HG02973 (cell line): Measurements from ENCODE around the gene KCNQ1OT1.

Experiments used
- ATAC-seq: cut with Tn5 transposase; IDR thresholded peaks from one replicate; pipeline ENCODE4 v1.9.1; 2021; ENCODE audit warnings: moderate library complexity; ENCODE audit not compliant: unreplicated experiment

The KCNQ1OT1 gene

GRCh38 chr11:2669634-2670469, 29.9 kb downstream of the KCNQ1OT1 start:
- ATAC-seq = no peak

DNA sequence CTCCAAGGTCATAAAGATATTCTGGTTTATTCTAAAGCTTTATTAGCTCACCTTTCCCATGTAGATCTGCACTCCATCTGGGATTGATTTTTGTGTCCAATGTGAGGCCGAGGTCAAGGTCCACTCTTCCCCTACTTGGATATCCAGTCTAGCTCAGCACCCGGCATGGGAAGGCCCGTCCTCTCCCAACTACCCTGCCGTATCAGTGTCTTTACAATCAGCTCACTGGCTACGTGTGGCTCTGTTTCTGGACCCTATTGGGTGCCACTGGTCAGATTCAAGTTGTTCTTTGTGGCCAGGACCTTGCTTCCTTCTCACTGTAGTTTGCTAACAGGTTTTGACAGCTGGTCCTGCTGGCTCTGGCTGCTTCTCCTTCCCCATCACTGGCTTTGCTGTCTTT, 30.9 kb downstream of the KCNQ1OT1 start:
- no peak for ATAC-seq

- no peak for ATAC-seq
Measured at GRCh38 chr11:2667940-2668339, 31.9 kb downstream of the KCNQ1OT1 start.

DNA sequence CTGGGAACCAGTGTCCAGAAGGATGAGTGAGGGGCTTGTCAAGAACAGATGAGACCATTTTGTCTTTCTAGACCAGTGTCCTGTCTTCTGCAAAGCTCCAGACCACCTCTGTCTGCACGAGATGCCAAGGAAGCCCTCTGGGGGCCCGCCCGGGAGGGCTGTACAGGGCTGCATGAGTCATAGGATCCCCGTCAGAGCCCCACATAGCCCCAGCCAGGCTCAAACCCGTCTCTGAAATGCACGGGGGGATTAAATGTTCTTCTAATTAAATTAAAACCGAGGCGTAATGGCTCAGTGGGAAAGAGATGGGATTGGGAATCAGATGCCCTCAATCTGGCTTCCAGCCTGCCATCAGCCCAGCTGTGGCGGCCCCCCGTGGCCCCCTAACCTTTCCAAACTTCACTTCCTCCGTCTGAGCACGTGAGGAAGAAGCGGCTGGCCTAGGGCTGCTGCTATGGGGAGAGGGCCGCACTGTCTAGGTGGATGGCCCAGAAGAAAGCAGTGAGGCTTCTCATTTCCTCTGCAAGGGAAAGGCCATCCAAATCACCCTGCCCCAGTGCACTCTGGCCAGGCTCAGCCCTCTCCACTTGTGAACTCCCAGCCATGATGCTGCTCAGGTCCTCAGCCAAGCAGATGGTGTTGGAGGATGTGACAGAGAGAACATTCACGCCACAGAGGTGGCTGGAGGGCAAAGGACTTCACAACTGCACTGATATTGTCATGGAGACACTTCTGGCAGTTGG, 32.8 kb downstream of the KCNQ1OT1 start:
- ATAC-seq = no peak

- ATAC-seq = no peak
Measured at GRCh38 chr11:2666401-2666741, 33.4 kb downstream of the KCNQ1OT1 start.

- ATAC-seq = no peak
Measured at GRCh38 chr11:2665526-2666400, 34.0 kb downstream of the KCNQ1OT1 start.

DNA sequence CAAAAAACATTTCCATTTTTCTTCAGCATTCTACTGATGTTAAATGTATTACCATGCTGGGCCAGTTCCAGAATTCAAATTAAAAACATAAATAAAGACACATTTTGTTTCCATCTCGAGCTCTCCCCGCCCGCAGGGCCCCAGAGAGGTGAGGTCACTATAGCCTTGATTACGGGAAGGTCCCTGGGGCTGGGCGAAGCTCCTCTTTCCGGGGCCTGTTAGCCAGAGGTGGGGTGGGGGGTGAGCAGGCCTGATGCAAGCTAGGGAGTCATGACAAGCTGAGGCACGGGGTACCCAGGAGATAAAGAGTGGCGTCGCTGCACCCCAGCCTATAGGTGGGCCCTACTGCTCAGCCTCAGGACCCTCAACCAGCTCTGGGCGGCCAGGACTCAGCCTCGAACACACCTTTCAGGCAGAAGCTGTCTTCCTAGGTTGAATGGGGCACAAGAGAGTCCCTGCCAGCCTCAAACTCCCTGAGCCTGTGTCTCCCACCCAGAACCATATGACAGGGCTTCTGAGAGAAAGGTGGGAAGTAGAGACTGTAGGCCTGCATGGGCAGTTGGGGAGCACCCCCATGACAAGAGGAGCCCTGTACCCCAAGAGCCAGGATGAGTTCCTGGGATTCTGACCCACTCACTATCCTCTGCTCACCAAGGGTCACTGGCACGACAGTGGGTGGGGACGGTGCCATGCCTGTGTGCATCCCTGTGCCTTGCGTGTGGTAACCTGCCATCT, 34.8 kb downstream of the KCNQ1OT1 start:
- no peak for ATAC-seq

DNA sequence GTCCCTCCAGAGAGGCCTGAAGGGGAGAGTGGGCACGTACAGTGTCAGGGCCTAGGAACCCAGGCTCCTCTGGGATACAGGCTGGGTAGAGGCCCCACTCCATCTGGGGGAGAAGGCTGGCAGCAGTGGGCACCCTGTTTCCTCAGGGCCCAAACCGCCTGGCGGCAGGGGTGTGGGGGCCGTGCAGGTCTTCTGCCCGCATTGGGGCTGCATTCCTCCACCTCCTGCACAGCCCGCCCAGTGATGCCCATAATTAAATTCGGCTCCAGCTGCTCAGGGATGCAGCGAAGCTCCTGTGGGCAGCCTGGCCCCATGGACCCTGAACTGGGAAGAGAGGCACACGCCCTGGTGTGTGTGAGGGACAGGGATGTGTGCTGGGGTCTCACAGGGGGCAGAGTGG, 35.4 kb downstream of the KCNQ1OT1 start:
- ATAC-seq = no peak

GRCh38 chr11:2663915-2664314, 35.9 kb downstream of the KCNQ1OT1 start:
- ATAC-seq = no peak

GRCh38 chr11:2663506-2663905, 36.3 kb downstream of the KCNQ1OT1 start:
- ATAC-seq = no peak

DNA sequence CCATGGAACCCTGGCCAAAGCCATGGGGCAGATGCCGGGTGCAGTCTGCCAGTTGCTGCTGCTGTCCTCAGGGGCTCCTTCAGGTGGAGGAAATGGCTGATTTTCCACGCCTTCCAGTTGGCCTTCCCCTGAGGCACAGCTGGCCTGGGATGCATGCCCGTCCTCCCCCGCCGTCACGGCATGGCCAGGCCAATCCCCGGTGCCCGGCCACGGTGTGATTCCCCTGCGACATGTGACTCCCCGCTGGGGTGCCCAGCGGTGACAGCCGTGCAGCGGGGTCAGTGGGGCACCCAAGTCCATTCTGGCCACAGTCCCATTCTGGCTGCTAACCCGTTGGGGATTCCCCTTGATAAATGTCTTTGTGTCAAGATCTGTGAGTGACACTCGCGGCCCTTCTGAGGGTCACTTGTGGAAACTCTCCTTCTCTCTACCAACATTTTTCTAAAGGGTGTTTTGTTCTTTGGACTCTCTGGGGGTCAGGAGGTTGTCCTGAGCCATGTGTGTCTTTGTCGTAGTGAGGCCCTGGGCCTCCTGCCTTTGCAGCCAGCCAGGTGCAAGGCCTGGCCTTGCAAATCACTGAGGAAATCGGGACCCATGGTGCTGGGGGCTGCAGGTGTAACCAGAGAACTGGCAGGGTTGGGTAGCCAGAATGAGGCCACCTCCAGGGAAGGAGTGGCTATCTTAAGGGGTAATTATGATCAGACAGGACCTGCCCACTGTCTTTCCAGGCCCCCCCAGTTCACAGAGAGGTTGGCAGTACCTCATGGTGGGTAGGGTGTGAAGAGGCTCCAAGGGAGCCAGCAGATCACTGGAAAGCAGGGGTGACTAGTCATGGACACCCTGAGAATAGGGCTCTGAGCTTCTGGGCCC, 37.1 kb downstream of the KCNQ1OT1 start:
- no peak for ATAC-seq

GRCh38 chr11:2662024-2662312, 37.8 kb downstream of the KCNQ1OT1 start:
- no peak for ATAC-seq

GRCh38 chr11:2661173-2662023, 38.4 kb downstream of the KCNQ1OT1 start:
- ATAC-seq = no peak

DNA sequence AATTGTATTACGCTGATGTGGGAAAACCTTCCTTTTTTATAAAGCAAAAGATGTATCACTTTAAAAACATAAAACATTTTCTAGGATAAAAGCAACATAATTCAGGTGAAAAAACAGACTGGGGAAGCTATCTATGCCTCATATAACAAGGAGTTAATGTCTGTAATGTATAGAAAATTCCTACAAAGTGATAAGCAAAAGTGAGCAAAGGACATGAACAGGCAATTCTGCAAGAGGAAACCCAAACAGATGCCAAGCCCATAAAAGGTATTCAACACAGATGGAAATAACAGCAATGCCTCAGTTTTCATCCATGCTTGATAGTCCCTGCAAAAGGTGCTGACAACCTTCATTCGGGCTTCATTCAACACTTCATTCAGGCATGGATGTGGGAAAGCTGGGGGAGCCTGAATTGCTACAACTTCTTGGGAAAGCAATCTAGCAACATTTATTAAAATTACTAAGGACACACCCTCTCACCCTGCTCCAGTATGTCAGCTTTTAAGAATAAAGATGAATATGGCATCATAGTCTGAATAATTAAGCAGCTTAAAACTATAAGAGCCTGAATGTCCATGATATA, 39.3 kb downstream of the KCNQ1OT1 start:
- ATAC-seq = no peak

- no peak for ATAC-seq
Measured at GRCh38 chr11:2657697-2658284, 42.0 kb downstream of the KCNQ1OT1 start.

- no peak for ATAC-seq
Measured at GRCh38 chr11:2656859-2657258, 42.9 kb downstream of the KCNQ1OT1 start.

DNA sequence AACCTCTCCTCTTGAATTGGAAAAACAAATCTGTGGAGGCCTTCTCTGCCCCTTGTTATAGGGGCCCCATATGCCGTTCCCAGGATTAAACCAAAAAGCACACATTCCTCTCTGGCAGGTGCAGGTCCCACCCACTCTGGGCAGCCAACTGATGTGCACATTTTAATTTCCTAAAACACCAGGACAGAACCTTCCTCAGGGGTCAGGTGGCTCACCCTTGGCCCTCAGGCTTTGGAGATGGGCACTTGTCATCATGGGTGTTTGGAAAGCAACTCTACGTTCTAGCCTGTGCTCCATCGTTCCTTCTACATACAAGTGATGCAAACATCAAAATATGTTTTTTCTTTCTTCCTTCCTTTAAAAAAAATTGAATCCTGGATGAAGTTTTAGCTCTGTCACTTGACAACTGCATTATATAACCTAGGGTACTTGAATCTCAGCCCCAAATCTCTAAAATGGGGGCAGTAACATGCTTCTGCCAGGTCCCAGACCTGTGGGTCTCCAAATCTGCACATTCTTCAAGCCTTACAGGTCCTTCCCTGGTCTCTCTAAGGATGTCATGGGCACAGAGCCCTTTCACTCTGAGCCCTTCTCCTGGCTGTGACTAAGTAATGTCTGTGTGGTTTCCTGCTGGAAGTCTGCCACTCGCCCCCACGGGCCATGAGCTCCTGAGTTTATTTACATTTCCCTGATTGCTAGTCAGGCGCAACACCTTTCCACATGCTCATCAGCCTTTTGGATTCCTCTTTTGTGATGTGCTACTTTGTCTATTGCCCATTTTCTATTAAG, 43.8 kb downstream of the KCNQ1OT1 start:
- ATAC-seq = no peak
